CD4-positive, alpha-beta T cell (primary cell): ENCODE results near the gene C1QL3. TPM values are rescaled to one million over a fixed set of nuclear protein-coding genes. Genes with fewer than 3 reads are reported as not detected.

Source experiments
- ATAC-seq: fragments of 200-7000 bp; cut with Tn5 transposase; one replicate; pipeline ENCODE4 v1.10.0; 2022; ENCODE audit warnings: mild to moderate bottlenecking; ENCODE audit not compliant: poor library complexity
- CTCF ChIA-PET: fragments of 350-600 bp; sonication (Branson Sonifier 250); formaldehyde crosslinking; loops from one replicate; lab custom pipeline; 2021; ENCODE audit warnings: antibody characterized with exemption, inconsistent platforms; lab: Charles Lee
- POLR2A ChIA-PET: fragments of 350-600 bp; sonication (Branson Sonifier 250); formaldehyde crosslinking; loops from one replicate; lab custom pipeline; 2021; ENCODE audit warnings: antibody characterized with exemption, inconsistent platforms; lab: Charles Lee
- DNase-seq, 14 experiments: peaks; one replicate each; pipeline ENCODE4 v3.0.0-alpha.2; 2013 to 2020; ENCODE audit warnings: mixed read lengths in 2 of 14
- H3K27ac ChIP-seq, 2 donors: one replicate each; pipeline versions ENCODE4 v1.5.1 to v1.7.0; 2013; ENCODE audit warnings: low read length in 2 of 2, low read depth in 1 of 2, mild to moderate bottlenecking in 1 of 2
- H3K27me3 ChIP-seq, 2 experiments: 1 replicate in 1 of 2; 2 replicates in 1 of 2; pipeline versions ENCODE4 v1.6.1 to v1.7.0; 2013; ENCODE audit warnings: low read length in 2 of 2, control low read depth in 1 of 2, mild to moderate bottlenecking in 1 of 2, moderate library complexity in 1 of 2; ENCODE audit not compliant: insufficient read depth in 2 of 2, control insufficient read depth in 1 of 2
- H3K36me3 ChIP-seq: one replicate; pipeline ENCODE4 v1.6.1; 2013; ENCODE audit warnings: low read length, control low read depth; ENCODE audit not compliant: insufficient read depth
- H3K4me1 ChIP-seq: one replicate; pipeline ENCODE4 v1.6.1; 2013; ENCODE audit warnings: low read length, control low read depth; ENCODE audit not compliant: insufficient read depth
- H3K4me3 ChIP-seq: one replicate; pipeline ENCODE4 v1.5.1; 2013; ENCODE audit warnings: mild to moderate bottlenecking, low read length, moderate library complexity
- H3K9me3 ChIP-seq, 2 experiments: 1 replicate in 1 of 2; 2 replicates in 1 of 2; pipeline versions ENCODE4 v1.6.1 to v1.7.0; 2013; ENCODE audit warnings: low read length in 2 of 2, mild to moderate bottlenecking in 2 of 2, control low read depth in 1 of 2, moderate library complexity in 1 of 2; ENCODE audit not compliant: control insufficient read depth in 1 of 2, insufficient read depth in 1 of 2
- H3K27ac Mint-ChIP-seq: one replicate; pipeline ENCODE4 v1.8.0; 2020; ENCODE audit warnings: mixed read lengths
- H3K27me3 Mint-ChIP-seq: one replicate; pipeline ENCODE4 v1.8.0; 2021; ENCODE audit warnings: mixed read lengths
- H3K36me3 Mint-ChIP-seq: one replicate; pipeline ENCODE4 v1.8.0; 2021; ENCODE audit warnings: low read depth, mixed read lengths
- H3K4me1 Mint-ChIP-seq: one replicate; pipeline ENCODE4 v1.8.0; 2021; ENCODE audit warnings: low read depth, mixed read lengths
- H3K4me3 Mint-ChIP-seq: one replicate; pipeline ENCODE4 v1.8.0; 2020; ENCODE audit warnings: mild to moderate bottlenecking, mixed read lengths
- H3K9me3 Mint-ChIP-seq: one replicate; pipeline ENCODE4 v1.8.0; 2020; ENCODE audit warnings: mixed read lengths
- intact Hi-C, 2 experiments: fragments of 100-400 bp; cut with DNase I in 1 of 2; cut with micrococcal nuclease in 1 of 2; formaldehyde crosslinking; loops; one replicate each; pipeline versions ENCODE4 v1.15.1 to v1.9.0; 2023 to 2025; cut with DNase I, micrococcal nuclease
- total RNA-seq, 174 experiments: library from RNA in 2 of 174; stranded (reverse) in 2 of 174; gene quantifications; one replicate each; pipeline ENCODE4 v1.2.3 and lab custom pipeline; 2021 to 2026
- TF ChIP-seq, protein P1 (sequence below): fragments of 200-600 bp; IDR thresholded peaks from one replicate; pipeline ENCODE4 v1.8.0; 2022; ENCODE audit warnings: antibody characterized with exemption, mild to moderate bottlenecking

The C1QL3 gene
- total RNA-seq, 2 experiments from 2014 or later, result not detected

DNA sequence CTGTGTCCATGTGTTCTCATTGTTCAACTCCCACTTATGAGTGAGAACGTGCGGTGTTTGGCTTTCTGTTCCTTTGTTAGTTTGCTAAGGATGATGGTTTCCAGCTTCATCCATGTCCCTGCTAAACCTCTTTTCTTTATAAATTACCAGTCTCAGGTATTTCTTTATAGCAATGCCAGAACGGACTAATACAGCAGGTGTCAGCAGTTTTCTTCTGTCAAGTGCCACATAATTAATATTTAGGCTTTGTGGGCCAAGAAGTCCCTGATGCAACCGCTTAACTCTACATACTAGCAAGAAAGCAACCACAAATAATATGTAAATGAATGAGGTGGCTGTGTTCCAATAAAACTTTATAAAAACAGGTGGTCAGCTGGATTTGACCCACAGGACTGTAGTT lies 26.3 kb upstream of the C1QL3 start:
- Mint-ChIP-seq H3K4me1 (no peaks in the 10 kb centered on the region), H3K27me3 (peaks cover 28% of the 10 kb centered on the region), H3K9me3 (peaks cover 2% of the 10 kb centered on the region), H3K27ac (no peak overlapping the region), H3K36me3 (no peaks in the 10 kb centered on the region), H3K4me3 (no peak overlapping the region)
- TF ChIP-seq, protein P1, sequence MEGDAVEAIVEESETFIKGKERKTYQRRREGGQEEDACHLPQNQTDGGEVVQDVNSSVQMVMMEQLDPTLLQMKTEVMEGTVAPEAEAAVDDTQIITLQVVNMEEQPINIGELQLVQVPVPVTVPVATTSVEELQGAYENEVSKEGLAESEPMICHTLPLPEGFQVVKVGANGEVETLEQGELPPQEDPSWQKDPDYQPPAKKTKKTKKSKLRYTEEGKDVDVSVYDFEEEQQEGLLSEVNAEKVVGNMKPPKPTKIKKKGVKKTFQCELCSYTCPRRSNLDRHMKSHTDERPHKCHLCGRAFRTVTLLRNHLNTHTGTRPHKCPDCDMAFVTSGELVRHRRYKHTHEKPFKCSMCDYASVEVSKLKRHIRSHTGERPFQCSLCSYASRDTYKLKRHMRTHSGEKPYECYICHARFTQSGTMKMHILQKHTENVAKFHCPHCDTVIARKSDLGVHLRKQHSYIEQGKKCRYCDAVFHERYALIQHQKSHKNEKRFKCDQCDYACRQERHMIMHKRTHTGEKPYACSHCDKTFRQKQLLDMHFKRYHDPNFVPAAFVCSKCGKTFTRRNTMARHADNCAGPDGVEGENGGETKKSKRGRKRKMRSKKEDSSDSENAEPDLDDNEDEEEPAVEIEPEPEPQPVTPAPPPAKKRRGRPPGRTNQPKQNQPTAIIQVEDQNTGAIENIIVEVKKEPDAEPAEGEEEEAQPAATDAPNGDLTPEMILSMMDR, result no peak
- ATAC-seq, result no peak
- H3K4me1 ChIP-seq, result no peaks in the 10 kb centered on the region
- no peaks in the 10 kb centered on the region for H3K9me3 ChIP-seq
- no peaks in the 10 kb centered on the region for H3K36me3 ChIP-seq
- no peak overlapping the region for H3K27ac ChIP-seq
- H3K4me3 ChIP-seq, result no peak overlapping the region
- intact Hi-C loops, result loop anchor here (10.0 kb wide), 1 partner anchor 643 kb away; no protein-coding TSS in a partner anchor
- peaks cover 0 to 4% of the 10 kb centered on the region in 2 experiments for H3K27me3 ChIP-seq
- POLR2A ChIA-PET, result no interaction called here
- no peak for DNase-seq
- CTCF ChIA-PET, result no interaction called here

- TF ChIP-seq, protein P1, result peak; percentile 34
- peak in 4 of 14 experiments; percentile 3 to 30 (median 24) for DNase-seq
- no peaks in the 10 kb centered on the region for H3K36me3 Mint-ChIP-seq
- no peaks in the 10 kb centered on the region for H3K9me3 Mint-ChIP-seq
- intact Hi-C loops, result loop anchor here (2.0 to 10.0 kb wide), 2 partner anchors 640 to 666 kb away; no protein-coding TSS in a partner anchor
- no peak for ATAC-seq
- H3K27me3 Mint-ChIP-seq, result peaks cover 44% of the 10 kb centered on the region
- no peaks in the 10 kb centered on the region for H3K9me3 ChIP-seq
- no peaks in the 10 kb centered on the region for H3K4me1 ChIP-seq
- ChIA-PET CTCF (no interaction called here), POLR2A (no interaction called here)
- H3K36me3 ChIP-seq, result no peaks in the 10 kb centered on the region
- peaks cover 0 to 6% of the 10 kb centered on the region in 2 experiments for H3K27me3 ChIP-seq
- no peak overlapping the region for H3K4me3 ChIP-seq
- H3K27ac ChIP-seq, result no peak overlapping the region
- H3K4me1 Mint-ChIP-seq, result no peaks in the 10 kb centered on the region
- no peak overlapping the region for H3K4me3 Mint-ChIP-seq
- no peak overlapping the region for H3K27ac Mint-ChIP-seq
These were observed 23.5 kb upstream of the C1QL3 start for GRCh38 chr10:16545116-16545736.

DNA sequence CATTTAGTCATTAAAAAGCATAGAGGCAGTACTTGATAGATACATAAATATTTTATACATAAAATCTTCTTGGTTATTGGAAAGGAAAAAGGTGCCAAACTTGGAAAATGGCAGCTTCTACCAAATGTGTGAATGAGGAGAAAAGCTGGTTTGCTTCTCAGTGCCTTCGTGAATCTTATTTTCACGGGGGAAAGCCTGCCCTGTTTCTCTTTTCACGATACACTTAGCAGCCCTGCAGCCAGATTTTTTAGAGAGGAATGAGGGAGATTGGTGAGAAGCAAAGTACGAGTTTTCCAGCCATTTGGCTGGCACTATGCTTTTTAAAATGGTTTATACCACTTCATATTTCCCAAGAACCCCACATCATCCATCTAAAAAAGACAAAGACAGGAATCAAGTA lies 22.9 kb upstream of the C1QL3 start:
- no peaks in the 10 kb centered on the region for H3K9me3 Mint-ChIP-seq
- DNase-seq (no peak), ATAC-seq (no peak)
- H3K9me3 ChIP-seq, result no peaks in the 10 kb centered on the region
- H3K4me3 ChIP-seq, result no peak overlapping the region
- H3K36me3 ChIP-seq, result no peaks in the 10 kb centered on the region
- no peak overlapping the region for H3K4me3 Mint-ChIP-seq
- ChIA-PET POLR2A (no interaction called here), CTCF (no interaction called here)
- H3K27ac ChIP-seq, result no peak overlapping the region
- H3K4me1 Mint-ChIP-seq, result no peaks in the 10 kb centered on the region
- TF ChIP-seq, protein P1, result no peak
- peaks cover 51% of the 10 kb centered on the region for H3K27me3 Mint-ChIP-seq
- H3K4me1 ChIP-seq, result no peaks in the 10 kb centered on the region
- intact Hi-C loops, result loop anchor here (2.0 to 10.0 kb wide), 2 partner anchors 640 to 666 kb away; no protein-coding TSS in a partner anchor
- H3K27me3 ChIP-seq, result peaks cover 0 to 7% of the 10 kb centered on the region in 2 experiments
- H3K27ac Mint-ChIP-seq, result no peak overlapping the region
- no peaks in the 10 kb centered on the region for H3K36me3 Mint-ChIP-seq
